ENCODE data around the gene CCL25.

DNA sequence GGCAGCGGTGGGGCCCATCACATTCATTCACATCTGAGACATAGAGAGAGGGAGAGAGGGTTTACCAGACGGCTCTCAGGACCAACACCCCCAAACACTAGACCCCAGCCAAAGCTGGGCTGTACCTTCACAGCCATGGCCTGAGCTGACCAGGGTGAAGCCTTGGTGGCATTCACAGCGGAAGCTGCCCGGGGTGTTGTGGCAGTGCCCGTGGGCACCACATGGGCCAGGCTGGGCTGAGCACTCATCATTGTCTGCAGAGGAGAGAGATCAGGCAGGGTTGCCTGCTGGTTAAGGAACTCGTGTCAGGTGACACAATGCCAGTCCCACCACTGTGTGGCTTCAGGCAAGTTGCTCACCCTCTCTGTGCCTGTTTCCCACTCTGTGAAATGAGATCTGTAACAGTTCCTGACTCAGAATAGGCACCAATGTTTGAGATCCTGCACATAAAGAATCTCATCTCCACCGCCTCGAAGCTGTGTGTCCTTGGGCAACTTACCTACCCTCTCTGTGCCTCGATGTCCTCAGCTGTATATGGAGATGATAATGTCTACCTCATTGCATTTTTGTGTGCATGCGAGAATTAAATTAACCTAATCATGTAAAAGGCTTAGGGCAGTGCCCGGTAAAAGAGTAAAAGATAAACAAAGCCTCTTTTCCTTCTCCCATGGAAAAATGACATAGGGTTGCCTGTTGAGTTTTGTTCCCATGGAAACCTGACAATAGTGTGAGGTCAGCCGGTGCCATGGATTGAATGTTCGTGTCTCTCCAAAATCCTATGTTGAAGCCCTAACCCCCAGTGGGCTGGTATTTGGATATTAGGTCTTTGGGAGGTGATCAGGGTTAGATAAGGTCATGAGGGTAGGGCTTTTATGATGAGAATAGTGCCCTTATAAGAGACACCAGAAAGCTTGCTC is 22.9 kb downstream of the CCL25 start:
- TF ChIP-seq RAD21 (IDR thresholded peaks at IDR 0.05; ENCODE audit: low read depth) (no peak), YY1 (IDR thresholded peaks at IDR 0.05; ENCODE audit: low read depth) (no peak), EP300 (IDR thresholded peaks at IDR 0.05; ENCODE audit: borderline replicate concordance) (no peak)
- TF ChIP-seq, protein P1, sequence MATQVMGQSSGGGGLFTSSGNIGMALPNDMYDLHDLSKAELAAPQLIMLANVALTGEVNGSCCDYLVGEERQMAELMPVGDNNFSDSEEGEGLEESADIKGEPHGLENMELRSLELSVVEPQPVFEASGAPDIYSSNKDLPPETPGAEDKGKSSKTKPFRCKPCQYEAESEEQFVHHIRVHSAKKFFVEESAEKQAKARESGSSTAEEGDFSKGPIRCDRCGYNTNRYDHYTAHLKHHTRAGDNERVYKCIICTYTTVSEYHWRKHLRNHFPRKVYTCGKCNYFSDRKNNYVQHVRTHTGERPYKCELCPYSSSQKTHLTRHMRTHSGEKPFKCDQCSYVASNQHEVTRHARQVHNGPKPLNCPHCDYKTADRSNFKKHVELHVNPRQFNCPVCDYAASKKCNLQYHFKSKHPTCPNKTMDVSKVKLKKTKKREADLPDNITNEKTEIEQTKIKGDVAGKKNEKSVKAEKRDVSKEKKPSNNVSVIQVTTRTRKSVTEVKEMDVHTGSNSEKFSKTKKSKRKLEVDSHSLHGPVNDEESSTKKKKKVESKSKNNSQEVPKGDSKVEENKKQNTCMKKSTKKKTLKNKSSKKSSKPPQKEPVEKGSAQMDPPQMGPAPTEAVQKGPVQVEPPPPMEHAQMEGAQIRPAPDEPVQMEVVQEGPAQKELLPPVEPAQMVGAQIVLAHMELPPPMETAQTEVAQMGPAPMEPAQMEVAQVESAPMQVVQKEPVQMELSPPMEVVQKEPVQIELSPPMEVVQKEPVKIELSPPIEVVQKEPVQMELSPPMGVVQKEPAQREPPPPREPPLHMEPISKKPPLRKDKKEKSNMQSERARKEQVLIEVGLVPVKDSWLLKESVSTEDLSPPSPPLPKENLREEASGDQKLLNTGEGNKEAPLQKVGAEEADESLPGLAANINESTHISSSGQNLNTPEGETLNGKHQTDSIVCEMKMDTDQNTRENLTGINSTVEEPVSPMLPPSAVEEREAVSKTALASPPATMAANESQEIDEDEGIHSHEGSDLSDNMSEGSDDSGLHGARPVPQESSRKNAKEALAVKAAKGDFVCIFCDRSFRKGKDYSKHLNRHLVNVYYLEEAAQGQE (IDR thresholded peaks at IDR 0.05; ENCODE audit: low read depth) = no peak
- TF ChIP-seq, protein P2, sequence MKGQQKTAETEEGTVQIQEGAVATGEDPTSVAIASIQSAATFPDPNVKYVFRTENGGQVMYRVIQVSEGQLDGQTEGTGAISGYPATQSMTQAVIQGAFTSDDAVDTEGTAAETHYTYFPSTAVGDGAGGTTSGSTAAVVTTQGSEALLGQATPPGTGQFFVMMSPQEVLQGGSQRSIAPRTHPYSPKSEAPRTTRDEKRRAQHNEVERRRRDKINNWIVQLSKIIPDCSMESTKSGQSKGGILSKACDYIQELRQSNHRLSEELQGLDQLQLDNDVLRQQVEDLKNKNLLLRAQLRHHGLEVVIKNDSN (IDR thresholded peaks at IDR 0.05) = no peak
- TF ChIP-seq, protein P3, sequence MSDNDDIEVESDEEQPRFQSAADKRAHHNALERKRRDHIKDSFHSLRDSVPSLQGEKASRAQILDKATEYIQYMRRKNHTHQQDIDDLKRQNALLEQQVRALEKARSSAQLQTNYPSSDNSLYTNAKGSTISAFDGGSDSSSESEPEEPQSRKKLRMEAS (IDR thresholded peaks at IDR 0.05) = no peak

Measured in Ishikawa (cell line).